D721Med (cell line): ENCODE data around the gene AK5.
"Not testable (repeated sequence)": the region's sequence is repeated elsewhere in the genome, so short reads cannot be mapped to it uniquely, and the experiment has no call there.

Source experiments
- DNase-seq: peaks from one replicate; pipeline ENCODE4 v3.0.0; 2011; ENCODE audit warnings: low spot score; ENCODE audit not compliant: insufficient read length
- FAIRE-seq: peaks from 2 replicates; lab custom pipeline; 2011; peaks lifted over from hg19 to GRCh38; lab: Jason Lieb, UNC
- TF ChIP-seq, protein P1 (sequence below): IDR thresholded peaks from 2 replicates; pipeline ENCODE4 v1.5.1; 2012; ENCODE audit warnings: mild to moderate bottlenecking, control low read depth; ENCODE audit not compliant: insufficient read depth; ENCODE audit errors: missing control alignments

AK5 gene

DNA sequence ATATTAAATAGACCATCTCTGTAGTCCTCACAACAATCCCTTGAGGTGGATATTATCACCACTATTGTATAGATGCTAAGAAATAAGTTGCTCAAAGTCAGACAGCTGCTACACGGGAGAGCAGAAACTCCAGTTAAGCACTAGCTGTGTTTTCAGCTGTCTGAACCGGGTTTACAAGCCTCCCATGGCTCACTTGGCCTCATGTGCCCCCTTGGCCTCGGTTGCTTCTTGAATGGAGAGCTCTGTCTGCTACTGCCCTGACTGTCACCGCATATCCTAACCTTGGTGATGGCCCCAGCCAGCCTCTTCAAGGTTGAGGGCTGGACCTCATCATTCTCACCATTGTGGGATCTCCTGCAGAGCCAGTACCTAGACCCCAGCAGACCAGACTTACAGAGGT is 123.4 kb downstream of the AK5 start:
- FAIRE-seq, result no peak
- no peak for DNase-seq
- TF ChIP-seq, protein P1, sequence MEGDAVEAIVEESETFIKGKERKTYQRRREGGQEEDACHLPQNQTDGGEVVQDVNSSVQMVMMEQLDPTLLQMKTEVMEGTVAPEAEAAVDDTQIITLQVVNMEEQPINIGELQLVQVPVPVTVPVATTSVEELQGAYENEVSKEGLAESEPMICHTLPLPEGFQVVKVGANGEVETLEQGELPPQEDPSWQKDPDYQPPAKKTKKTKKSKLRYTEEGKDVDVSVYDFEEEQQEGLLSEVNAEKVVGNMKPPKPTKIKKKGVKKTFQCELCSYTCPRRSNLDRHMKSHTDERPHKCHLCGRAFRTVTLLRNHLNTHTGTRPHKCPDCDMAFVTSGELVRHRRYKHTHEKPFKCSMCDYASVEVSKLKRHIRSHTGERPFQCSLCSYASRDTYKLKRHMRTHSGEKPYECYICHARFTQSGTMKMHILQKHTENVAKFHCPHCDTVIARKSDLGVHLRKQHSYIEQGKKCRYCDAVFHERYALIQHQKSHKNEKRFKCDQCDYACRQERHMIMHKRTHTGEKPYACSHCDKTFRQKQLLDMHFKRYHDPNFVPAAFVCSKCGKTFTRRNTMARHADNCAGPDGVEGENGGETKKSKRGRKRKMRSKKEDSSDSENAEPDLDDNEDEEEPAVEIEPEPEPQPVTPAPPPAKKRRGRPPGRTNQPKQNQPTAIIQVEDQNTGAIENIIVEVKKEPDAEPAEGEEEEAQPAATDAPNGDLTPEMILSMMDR, result no peak

DNA sequence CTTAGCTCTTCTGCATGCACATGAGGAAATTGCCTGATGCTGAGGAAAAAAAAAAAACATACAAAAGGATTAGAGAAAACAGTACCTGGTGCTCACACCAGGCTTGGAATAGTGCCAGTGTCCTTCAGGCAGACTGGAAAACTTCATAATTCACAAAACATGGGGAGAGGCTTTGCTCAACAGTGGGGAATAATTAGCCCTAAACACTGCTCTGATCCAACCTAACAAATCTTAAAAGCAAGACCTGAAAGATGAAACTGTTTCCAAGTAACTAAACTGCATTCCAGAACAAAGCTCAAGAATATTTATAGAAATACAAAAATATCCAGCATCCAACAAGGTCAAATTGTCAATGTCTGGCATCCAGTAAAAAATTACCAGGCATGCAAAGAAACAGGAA is 124.8 kb downstream of the AK5 start:
- TF ChIP-seq, protein P1, result no peak
- FAIRE-seq, result no peak
- DNase-seq, result no peak

DNA sequence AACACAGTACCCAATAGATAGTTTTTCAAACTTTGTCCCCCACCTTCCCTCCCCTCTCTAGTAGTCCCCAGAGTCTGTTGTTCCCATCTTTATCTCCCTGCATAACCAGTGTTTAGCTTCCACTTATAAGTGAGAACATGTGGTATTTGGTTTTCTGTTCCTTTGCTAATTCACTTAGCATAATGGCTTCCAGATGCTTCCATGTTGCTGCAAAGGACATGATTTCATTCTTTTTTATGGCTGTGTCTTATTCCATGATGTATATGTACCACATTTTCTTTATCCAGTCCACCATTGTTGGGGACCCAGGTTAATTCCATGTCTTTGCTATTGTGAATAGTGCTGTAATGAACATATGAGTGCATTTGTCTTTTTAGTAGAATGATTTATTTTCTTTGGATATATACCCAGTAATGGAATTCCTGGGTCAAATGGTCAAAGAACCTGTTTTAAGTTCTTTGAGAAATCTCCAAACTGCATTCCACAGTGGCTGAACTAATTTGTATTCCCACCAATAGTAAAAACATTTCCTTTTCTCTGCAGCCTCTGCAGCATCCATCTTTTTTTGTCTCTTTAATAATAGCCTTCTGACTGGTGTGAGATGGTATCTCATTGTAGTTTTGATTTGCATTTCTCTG is 126.0 kb downstream of the AK5 start:
- DNase-seq (no peak), FAIRE-seq (no peak)
- TF ChIP-seq, protein P1, result no peak

DNA sequence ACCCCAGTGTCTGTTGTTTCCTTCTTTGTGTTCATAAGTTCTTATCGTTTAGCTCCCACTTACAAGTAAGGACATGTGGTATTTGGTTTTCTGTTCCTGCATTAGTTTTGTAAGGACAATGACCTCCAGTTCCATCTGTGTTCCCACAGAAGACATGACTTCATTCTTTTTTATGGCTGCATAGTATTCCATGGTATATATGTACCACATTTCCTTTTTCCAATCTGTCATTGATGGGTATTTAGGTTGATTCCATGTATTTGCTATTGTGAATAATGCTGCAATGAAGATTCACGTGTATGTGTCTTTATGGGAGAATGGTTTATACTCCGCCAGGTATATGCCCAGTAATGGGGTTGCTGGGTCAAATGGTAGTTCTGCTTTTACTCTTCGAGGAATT is 127.1 kb downstream of the AK5 start:
- DNase-seq, FAIRE-seq: not testable (repeated sequence)

DNA sequence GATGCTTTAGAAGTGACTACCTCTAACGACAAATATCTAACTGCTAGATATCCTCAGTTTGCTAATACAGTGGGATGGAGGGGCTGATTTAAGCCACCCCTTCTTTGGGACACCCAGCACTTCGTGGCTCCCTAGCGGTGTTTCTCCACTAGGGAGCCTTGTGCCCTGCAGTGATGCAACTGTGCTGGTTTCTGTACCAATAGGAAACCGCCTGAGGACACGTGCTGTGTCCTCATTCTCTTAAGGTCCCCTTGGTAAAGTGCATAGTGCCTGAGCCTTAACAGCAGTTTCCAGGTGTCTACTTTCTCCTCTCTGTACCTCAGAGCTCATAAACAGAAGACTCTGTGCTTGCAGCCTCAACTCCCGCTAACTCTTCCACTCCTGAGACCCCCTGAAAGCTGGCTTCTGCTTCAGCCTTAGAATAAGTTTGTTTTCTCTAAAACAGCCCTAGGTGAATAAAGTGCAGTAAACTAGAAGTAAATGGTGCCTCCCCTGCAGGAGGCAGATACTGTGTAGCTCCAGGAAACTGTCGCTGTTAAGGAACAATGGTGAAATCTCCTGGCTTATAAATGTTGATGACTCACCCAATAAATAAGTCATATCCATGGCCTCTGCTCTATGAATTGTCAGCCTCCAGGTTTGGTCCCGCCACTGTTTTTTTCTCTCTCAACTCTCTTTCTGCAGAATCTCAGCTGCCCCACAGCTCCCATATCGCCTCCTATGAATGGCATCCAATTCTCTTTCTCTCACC is 130.4 kb downstream of the AK5 start:
- TF ChIP-seq, protein P1, result no peak
- FAIRE-seq, result no peak
- no peak for DNase-seq

DNA sequence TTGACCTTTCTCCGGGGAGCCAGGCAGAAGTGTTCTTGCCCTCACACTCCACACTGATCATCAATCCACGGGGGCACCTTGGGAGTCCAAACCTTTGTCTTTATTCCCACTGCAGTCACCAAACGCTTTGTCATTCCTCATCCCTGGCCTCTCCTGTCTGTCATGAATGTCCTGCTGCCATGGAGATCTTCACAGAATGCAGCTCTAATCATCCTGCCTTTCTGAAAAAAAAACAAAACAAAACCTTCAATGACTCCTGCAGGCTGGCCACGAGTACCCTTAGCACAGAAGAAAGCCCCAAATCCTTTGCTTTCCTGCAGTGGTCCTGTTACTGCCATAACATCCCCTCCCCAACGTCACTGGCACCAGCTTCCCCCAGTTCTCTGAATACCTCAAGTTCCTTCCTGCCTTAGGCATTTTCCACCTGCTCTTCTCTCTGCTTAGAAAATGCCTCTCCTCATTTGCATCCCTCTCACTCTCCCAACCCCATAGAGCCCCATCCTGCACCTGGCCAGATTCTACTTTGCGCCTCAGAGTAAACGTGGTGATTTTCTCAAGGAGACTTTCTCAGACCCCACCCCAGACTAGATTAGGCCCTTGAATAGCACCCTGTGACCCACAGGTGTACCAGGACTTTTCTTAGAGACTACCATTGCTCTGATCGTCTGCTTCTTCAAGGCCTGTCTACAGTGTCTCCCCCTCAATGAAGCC is 131.2 kb downstream of the AK5 start:
- no peak for FAIRE-seq
- TF ChIP-seq, protein P1, result no peak
- DNase-seq, result no peak

DNA sequence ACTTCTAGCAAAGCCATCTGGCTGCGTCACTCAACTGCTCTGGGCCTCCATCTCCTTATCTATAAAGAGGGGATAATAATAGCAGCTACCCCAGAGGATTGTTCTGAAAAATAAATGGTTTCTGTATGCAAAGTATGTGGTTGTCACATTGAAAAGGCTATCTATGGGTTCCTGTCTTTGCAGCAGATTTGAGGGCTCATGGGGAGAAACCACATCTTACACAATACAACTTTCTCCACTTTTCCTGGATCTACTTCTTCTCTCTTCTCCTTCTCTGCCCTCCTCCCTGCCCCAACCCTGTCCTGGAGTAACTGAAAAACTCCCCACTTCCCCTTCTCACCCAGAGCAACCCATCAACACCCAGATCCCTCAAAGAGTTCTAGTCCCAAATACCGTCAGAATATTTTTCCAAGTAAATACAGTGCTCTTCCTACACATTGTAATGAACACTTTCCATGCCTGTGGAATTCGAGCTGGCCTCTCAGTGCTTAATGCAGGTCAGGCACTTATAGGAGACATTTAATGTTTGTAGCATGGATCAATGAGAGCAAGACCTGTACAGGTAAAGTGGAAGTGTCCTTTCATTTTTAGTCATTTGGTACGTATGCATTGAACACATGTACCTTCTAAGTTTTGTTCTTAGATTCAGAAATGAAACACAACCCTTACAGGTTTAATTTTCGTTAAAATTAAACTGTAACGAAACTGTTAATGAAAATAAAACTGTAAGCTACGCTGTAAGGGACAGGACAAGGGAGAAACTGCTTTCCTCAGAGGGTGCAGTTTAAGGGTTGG is 131.9 kb downstream of the AK5 start:
- FAIRE-seq (no peak), DNase-seq (no peak)
- TF ChIP-seq, protein P1, result no peak
